ENCODE measurements around the gene COTL1.

The COTL1 gene

GRCh38 chr16:84614968-84615813 lies 2.7 kb downstream of the COTL1 start:
- Mint-ChIP-seq H3K9me3 (no peaks in the 10 kb centered on the region), H3K4me1 (peaks cover 56% of the 10 kb centered on the region), H3K27me3 (ENCODE audit: low read depth) (peaks cover 32% of the 10 kb centered on the region), H3K36me3 (ENCODE audit: low read depth) (peaks cover 19% of the 10 kb centered on the region), H3K4me3 (peak overlapping the region; percentile 78 to 84 (median 80)), H3K27ac (peak overlapping the region in 2 of 3 experiments; percentile 4 to 57)
- TF ChIP-seq CTCF (IDR thresholded peaks at IDR 0.05; ENCODE audit: unreplicated experiment in 3 of 3), result no peak

GRCh38 chr16:84614623-84614967 lies 3.3 kb downstream of the COTL1 start:
- Mint-ChIP-seq H3K27ac (peak overlapping the region; percentile 22 to 75 (median 64)), H3K9me3 (no peaks in the 10 kb centered on the region), H3K36me3 (ENCODE audit: low read depth) (peaks cover 22% of the 10 kb centered on the region), H3K4me3 (peak overlapping the region; percentile 78 to 84 (median 80)), H3K27me3 (ENCODE audit: low read depth) (peaks cover 31% of the 10 kb centered on the region), H3K4me1 (peaks cover 56% of the 10 kb centered on the region)
- TF ChIP-seq CTCF (IDR thresholded peaks at IDR 0.05; ENCODE audit: unreplicated experiment in 3 of 3), result no peak

GRCh38 chr16:84614073-84614459 lies 3.8 kb downstream of the COTL1 start:
- Mint-ChIP-seq H3K4me1 (peaks cover 55% of the 10 kb centered on the region), H3K27me3 (ENCODE audit: low read depth) (peaks cover 25% of the 10 kb centered on the region), H3K36me3 (ENCODE audit: low read depth) (peaks cover 22% of the 10 kb centered on the region), H3K27ac (peak overlapping the region; percentile 22 to 75 (median 64)), H3K4me3 (peak overlapping the region; percentile 64 to 80 (median 66)), H3K9me3 (no peaks in the 10 kb centered on the region)
- TF ChIP-seq CTCF (IDR thresholded peaks at IDR 0.05; ENCODE audit: unreplicated experiment in 3 of 3), result no peak

- peaks cover 22% of the 10 kb centered on the region for H3K27me3 Mint-ChIP-seq (ENCODE audit: low read depth)
- TF ChIP-seq CTCF (IDR thresholded peaks at IDR 0.05; ENCODE audit: unreplicated experiment in 3 of 3), result no peak
- H3K4me1 Mint-ChIP-seq, result peaks cover 51% of the 10 kb centered on the region
- peaks cover 22% of the 10 kb centered on the region for H3K36me3 Mint-ChIP-seq (ENCODE audit: low read depth)
- H3K9me3 Mint-ChIP-seq, result no peaks in the 10 kb centered on the region
- peak overlapping the region; percentile 22 to 75 (median 64) for H3K27ac Mint-ChIP-seq
- peak overlapping the region; percentile 26 to 80 (median 66) for H3K4me3 Mint-ChIP-seq
Observed at GRCh38 chr16:84613408-84614072, 4.3 kb downstream of the COTL1 start.

GRCh38 chr16:84612686-84613085 lies 5.2 kb downstream of the COTL1 start:
- peaks cover 24% of the 10 kb centered on the region for H3K36me3 Mint-ChIP-seq (ENCODE audit: low read depth)
- H3K9me3 Mint-ChIP-seq, result no peaks in the 10 kb centered on the region
- no peak overlapping the region for H3K4me3 Mint-ChIP-seq
- peaks cover 22% of the 10 kb centered on the region for H3K27me3 Mint-ChIP-seq (ENCODE audit: low read depth)
- H3K4me1 Mint-ChIP-seq, result peaks cover 56% of the 10 kb centered on the region
- TF ChIP-seq CTCF (IDR thresholded peaks at IDR 0.05; ENCODE audit: unreplicated experiment in 3 of 3), result no peak
- H3K27ac Mint-ChIP-seq, result no peak overlapping the region
